IPS-18c (cell line): ENCODE measurements around the gene OFD1.

Experiments
- H3K4me3 ChIP-seq: 2 replicates; pipeline ENCODE4 v1.7.0; 2013; ENCODE audit warnings: low read depth, mild to moderate bottlenecking, low read length, moderate library complexity; ENCODE audit not compliant: insufficient read depth
- H3K9me3 ChIP-seq: one replicate; pipeline ENCODE4 v1.6.1; 2013; ENCODE audit warnings: mild to moderate bottlenecking, low read length, moderate library complexity; ENCODE audit not compliant: control insufficient read depth, insufficient read depth

Gene OFD1

DNA sequence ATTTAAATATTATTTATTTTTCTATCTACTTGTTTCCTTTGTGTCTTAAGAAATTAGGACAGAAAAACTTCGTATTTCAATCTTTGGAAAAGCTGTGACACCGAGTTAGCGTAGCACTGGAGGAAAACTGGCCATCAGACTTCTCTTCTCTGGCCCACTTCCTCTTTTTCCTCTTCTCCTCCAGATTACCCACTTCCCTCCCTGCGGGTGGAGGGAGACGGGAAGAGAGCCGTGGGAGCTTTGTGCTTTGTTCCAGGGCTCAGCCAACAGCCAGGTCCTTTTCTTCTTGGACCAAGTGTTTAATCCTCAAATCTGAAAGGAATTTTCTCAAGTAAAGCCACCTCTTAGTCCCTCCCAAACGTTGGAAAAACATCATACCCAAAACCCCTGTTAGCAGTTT lies 29.7 kb downstream of the OFD1 start:
- Histone ChIP-seq H3K4me3 (no peak overlapping the region), H3K9me3 (no peaks in the 10 kb centered on the region)

DNA sequence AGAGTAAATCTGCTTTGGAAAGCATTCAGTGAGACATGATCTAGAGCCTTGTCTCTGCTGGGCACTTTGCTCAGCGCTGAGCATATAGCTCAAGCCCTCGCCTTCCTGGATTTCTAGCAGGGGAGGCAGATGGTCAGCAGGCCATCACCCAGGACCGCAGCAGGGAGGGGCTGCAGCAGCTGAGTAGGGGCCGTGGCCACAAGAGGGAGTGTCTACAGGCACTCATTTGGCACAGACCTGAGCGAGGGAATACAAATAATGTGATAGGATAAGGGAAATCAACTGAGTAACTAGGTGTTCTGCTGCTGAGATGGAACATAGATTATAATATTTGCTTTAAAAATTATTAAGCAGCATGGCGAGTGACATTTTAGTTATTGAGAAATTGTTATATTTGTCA lies 30.2 kb downstream of the OFD1 start:
- Histone ChIP-seq H3K9me3 (no peaks in the 10 kb centered on the region), H3K4me3 (no peak overlapping the region)

DNA sequence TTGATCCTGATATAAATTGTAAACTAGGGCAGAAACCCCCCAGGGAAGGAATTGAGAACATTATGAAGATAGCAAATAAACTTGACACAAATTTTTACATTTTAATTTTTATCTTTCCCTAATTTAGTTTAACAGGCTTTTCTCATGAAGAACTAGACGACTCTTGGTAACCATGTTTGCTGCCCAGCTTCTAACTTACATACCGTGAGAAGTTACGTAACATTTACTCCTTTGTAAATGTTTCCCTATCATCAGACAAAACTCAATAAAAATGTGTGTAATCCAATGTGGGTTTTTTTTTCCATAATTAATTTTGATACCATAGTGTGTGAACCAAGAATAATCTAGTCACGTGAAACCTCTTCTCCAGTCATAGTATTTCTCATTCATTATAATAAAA lies 34.4 kb downstream of the OFD1 start:
- H3K9me3 ChIP-seq: no peaks in the 10 kb centered on the region

DNA sequence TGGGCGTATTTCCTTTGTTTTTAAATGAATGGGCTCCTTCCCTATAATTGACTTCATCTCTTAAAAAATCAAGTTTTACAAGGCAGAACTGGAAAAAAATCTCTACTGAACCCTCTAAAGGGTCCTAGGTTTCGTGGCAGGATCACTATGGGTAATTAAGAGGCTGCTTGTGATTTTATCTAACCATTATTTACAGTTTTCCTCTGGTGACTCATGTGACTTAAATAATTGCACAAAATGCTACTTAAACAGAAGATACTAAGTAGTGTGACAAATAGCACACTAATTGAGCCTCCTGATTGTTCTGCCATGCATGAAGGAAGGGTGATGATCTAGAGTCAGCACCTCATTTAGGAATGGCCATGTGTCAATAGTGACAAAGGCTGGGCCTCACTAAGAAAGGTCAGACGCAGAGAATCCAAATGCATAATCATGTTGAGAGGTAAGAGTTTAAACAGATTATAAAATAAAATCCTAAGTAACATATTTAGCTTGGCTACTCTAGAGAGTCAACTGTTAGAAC lies 35.5 kb downstream of the OFD1 start:
- Histone ChIP-seq H3K9me3 (no peaks in the 10 kb centered on the region), H3K4me3 (no peak overlapping the region)

More for the DNA sequence above, 34.4 kb downstream of the OFD1 start:
- no peak overlapping the region for H3K4me3 ChIP-seq

DNA sequence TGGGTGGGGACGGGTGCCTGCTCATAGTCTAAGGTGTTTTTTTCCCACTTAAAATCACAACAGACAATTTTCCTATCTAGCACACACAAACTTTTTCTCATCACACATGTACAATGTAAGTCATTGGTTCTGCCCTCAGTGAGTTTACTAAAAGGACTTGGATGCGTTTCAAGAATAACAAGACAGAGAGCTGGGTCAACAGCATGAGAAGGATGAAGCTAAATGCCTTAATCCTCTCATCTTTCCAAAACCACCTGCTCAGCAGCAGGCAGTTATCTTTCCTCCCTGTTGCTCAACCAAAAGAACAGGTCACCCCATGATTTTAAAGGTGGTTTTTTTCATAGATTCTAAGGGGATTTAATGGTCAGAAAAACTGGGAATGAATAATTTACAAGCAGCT lies 40.1 kb downstream of the OFD1 start:
- Histone ChIP-seq H3K9me3 (no peaks in the 10 kb centered on the region), H3K4me3 (no peak overlapping the region)

DNA sequence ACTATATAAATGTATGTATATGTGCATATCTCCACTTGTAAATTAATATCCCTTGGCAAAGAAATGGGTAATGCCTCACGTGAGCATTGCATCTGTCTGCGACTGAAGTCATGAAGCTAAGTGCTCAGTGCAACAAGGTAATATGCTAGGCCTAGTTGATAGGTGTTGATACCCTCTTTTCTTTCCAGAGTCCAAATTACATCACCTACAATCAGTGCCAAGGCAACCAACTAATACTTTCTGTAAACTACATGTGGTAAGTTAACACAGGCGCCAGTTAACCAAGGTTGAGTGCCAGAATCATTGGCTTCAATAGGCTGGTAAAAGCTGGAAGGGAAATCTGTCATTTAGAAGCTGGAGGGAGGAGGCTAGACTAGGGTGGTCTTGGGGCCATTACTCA lies 41.3 kb downstream of the OFD1 start:
- Histone ChIP-seq H3K9me3 (no peaks in the 10 kb centered on the region), H3K4me3 (no peak overlapping the region)

DNA sequence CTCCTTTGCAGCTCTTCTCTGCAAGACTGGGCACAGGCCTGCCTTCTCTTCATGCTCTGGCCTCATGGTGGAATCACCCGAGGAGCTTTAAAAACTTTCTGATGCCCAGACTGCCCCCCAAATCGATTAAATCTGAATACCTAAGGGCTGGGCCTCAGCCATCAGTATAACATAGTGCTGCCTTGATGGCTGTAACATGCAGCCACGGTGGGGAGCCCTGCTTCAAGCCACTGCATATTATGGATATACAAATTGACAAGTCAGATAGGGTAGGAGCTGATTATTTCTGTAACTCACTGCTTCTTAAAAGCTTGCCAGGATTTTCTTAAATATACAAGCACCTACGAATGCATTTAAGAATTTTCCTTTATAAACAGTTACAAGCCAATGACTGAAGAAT lies 41.8 kb downstream of the OFD1 start:
- H3K9me3 ChIP-seq: peaks cover 2% of the 10 kb centered on the region
- no peak overlapping the region for H3K4me3 ChIP-seq

DNA sequence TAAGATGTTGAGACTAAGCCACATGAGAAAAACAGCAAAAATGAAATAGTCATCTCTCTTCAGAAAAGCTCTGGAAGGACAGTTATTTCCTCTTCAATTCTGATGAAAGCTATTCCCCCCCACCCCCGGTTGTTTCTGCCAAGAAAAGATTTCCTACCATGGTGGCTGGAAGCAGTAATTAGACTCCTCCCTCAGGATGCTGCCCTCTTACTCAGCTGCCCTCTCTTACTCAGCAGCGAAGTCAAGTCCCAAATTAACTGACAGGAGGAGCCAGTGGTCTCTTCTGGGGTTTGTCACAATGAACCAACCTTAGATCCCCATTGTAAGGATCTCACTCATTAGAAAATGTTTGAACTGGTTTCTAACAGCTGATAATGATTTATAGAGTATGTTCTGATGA lies 44.4 kb downstream of the OFD1 start:
- peaks cover 2% of the 10 kb centered on the region for H3K9me3 ChIP-seq
- H3K4me3 ChIP-seq: no peak overlapping the region

DNA sequence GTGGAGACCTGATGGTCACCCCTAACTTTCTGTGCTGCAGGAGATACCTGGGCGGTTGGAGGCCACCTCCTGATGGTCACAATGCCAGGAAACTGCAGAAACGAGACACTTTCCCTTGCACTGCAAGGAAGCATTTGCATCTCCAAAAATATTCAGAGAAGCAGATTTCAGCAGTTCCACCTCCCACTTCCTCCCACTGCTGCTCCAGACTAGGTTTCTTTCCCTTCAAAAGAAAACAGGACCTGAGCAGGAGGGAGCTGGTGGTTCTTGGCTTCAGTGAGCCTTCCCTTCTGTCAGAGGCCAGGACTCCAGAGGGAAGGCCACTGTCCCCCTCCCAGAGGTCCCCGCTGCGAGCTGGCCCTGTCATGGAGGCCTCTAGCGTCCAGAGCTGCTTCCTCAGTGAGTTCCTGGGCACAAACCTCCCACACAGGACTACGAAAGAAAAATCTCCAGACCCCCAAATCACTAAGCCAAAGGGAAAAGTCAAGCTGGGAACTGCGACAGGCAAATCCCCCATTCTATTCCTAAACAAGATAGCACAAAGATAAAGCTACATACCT lies 46.4 kb downstream of the OFD1 start:
- Histone ChIP-seq H3K4me3 (no peak overlapping the region), H3K9me3 (peaks cover 2% of the 10 kb centered on the region)

DNA sequence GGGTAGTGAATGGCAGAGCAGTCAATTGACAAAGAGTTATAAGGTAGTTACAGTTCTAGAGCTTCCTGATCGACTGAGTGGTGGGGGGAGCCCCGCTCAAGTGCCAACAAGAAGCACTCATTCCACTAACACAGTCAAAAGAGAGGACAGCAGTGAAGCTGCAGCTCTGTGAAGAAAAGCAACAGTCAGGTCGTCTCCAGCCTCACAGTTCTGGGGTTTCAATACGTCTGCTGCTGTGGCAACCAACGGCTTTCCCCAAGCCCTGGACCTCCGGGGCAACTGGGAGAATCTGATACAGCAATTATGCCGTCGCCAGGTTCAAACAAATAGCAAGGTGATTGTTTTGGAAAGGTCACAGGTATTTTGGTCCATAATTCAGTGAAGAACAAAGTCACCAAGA lies 51.5 kb downstream of the OFD1 start:
- H3K9me3 ChIP-seq: peaks cover under 1% of the 10 kb centered on the region
- H3K4me3 ChIP-seq: no peak overlapping the region

DNA sequence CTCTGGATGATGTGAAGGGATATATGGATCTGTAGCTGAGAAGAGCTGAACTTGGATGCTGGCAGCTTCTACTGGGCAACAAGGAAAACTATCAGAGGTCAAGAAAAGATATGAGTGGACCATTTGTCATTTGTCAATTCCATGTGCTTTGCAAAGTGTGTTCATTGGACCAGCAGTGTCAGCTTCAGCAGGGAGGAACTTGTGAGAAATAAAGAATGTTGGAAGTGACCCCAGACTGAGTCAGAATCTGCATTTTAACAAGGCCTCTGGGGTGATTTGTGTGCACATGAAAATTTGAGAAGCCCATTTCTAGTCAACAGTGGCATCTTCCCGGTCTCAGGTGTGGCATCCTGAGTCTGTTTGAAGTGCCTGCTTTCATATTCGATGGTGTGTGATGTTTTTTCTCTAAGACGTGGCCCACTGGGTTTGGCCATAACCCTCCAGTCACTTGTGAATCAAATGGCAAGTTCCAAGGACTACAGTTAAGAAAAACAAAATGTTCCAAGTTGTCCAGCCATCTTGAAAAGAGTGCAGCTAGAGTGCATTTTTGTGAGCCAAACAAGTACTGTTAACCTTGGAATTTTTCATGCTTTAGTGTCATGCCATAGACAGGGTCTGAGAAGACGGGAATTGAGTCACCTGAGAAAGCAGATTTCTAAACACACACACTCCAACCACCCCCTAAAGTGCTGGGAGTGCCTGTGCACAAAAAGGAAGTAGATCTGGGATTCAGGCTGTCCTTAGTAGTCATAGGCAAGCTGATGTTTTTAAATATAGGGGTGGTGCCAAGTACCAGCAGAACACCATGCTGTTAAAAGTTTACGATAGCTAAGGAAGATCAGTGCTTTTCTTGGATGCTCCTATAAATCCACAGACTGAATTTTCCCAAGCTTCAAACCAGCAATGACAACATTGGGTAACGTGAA lies 55.9 kb downstream of the OFD1 start:
- Histone ChIP-seq H3K9me3 (no peaks in the 10 kb centered on the region), H3K4me3 (no peak overlapping the region)

DNA sequence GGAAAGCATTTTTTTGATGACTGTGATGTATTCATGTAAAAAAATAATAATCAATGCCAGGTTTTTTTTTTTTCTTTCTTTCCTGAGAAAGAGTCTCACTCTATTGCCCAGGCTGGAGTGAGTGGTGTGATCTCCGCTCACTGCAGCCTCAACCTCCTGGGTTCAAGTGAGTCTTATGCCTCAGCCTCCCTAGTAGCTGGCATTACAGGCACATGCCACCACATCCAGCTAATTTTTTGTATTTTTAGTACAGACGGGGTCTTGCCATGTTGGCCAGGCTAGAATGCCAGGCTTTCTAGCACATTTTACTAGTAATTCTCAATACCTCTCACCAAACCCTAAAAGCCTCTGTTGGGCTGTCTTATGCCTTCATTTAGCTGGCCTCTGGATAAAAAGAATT lies 56.6 kb downstream of the OFD1 start:
- Histone ChIP-seq H3K4me3 (no peak overlapping the region), H3K9me3 (no peaks in the 10 kb centered on the region)

DNA sequence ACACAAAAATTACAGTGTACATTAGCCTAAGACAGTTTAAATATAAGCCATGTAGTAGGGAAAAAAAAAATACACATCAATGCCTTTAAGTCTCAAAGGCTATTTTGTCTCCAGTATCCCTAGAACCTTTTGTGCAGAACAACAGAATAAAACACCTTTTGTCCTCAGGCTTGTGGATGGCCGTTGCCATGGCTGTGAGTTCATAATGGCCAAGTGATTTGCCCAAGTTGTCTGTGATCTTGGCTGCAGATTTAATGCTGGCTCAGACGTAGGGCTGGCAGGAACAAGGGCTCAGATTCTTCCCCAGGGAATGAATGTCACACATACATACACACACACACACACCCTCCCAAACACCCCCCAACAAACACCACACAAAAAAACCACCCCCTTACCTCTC lies 57.0 kb downstream of the OFD1 start:
- Histone ChIP-seq H3K9me3 (no peaks in the 10 kb centered on the region), H3K4me3 (no peak overlapping the region)

DNA sequence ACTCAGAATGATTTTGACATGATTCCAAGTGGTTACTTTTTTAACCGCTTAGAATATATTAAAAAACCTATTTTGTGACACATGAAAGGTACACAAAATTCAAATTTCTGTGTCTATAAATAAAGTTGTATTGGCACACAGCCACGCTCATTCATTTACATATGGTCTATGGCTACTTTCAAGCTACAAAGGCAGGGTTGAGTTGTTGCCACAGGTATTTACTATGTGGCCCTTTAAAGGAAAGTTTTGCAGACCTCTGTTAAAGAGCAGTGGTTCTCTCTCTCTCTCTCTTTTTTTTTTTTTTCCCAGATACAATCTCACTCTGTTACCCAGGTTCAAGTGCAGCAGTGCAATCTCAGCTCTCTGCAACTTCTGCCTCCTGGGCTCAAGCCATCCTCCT lies 59.3 kb downstream of the OFD1 start:
- Histone ChIP-seq H3K4me3 (no peak overlapping the region), H3K9me3 (no peaks in the 10 kb centered on the region)

DNA sequence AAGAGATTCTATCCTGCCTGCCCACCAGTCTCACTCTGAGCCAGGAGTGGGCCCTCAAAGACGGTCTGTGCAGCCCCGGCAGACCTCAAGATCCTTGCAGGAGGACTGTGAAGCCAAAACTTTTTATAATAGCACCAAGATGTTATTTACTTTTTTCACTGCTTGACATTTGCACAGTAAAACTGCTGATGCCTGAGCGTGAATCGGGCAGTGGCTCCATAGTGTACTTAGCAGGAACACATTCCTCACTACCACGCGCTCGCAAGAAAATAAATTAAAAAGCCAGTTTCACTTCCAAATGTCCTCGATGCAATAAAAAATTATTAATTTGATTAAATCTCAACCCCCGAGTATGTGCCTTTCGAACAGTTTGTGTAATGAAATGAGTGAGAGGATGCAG lies 59.9 kb downstream of the OFD1 start:
- H3K9me3 ChIP-seq: no peaks in the 10 kb centered on the region
- no peak overlapping the region for H3K4me3 ChIP-seq

DNA sequence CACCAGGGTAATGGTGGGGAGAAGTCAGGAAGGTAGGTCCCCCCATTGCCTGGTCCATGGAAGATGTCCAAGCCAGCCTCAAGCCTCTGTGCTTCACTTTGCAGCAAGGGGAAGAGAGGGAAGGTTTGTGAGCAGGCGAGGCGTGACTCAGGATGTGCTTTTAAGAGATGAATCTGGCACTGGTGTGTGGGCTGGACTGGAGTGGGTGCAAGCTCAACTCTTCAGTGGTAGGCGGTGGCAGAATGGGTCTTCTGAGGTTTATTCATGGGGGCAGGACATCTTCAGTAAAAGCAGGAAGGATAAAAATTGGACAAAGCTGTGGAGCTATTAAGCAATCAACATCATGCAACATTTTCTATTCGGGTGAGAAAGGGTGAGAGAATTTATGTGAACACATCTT lies 63.0 kb downstream of the OFD1 start:
- Histone ChIP-seq H3K4me3 (no peak overlapping the region), H3K9me3 (no peaks in the 10 kb centered on the region)

DNA sequence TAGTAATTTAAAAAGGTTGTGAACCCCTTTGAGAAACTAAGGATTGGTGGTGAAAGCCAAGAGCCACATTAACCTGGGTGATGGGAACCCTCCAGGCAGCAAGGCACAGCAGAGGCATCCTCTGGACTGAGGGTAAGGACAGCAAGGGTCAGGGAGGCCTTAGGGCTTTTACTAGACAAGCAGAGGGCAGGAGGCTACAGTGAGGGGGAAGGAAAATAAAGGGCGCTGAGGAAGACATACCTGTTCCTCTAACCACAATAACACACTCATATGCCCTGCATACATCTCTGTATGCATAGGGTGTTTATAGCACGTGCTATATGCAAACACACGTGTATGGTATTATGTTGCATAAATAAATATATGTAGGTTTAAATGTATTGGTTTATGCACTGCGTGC lies 63.6 kb downstream of the OFD1 start:
- no peaks in the 10 kb centered on the region for H3K9me3 ChIP-seq
- H3K4me3 ChIP-seq: no peak overlapping the region

DNA sequence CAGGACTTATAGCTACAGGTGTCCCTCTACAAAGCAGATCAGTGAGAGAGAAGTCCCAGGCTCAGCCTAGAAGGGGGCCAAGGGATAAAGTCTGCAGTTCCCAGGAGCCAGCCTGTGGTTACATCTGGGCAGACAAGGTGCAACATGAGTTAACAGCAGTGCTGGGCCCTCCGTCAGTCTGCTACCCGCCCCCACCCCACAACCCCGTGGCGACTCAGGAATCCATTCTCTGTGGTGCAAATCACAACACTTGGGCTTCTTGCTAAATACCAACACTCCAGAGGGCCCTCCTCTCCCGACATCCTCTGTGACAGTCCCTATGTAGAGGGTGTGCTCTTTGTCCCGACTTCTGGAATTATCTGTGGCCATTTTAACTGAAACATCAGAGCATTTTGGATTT lies 68.6 kb downstream of the OFD1 start:
- no peaks in the 10 kb centered on the region for H3K9me3 ChIP-seq
- no peak overlapping the region for H3K4me3 ChIP-seq
